Vagina (tissue), 2 donors: ENCODE data around the gene APBA1. TPM values are rescaled to one million over a fixed set of nuclear protein-coding genes. Genes with fewer than 3 reads are reported as not detected.

Source experiments
- DNase-seq, 2 donors: peaks; one replicate each; pipeline ENCODE4 v3.0.0-alpha.2; 2017; ENCODE audit errors: extremely low spot score in 2 of 2
- H3K27ac ChIP-seq: fragments of 200-600 bp; sonication (generic); one replicate; pipeline ENCODE4 v1.5.1; 2019
- H3K27me3 ChIP-seq: fragments of 200-600 bp; sonication (generic); one replicate; pipeline ENCODE4 v1.5.1; 2019
- H3K36me3 ChIP-seq, 2 donors: fragments of 200-600 bp; sonication (generic); one replicate each; pipeline ENCODE4 v1.5.1; 2017 to 2019
- H3K4me1 ChIP-seq: fragments of 200-600 bp; sonication (generic); one replicate; pipeline ENCODE4 v1.5.1; 2019
- H3K4me3 ChIP-seq, 2 donors: fragments of 200-600 bp; sonication (generic); 1 replicate in 1 of 2; 2 replicates in 1 of 2; pipeline ENCODE4 v1.5.1; 2016 to 2019
- H3K9me3 ChIP-seq: fragments of 200-600 bp; sonication (generic); one replicate; pipeline ENCODE4 v1.5.1; 2019
- POLR2A ChIP-seq, 2 donors: fragments of 450-650 bp; IDR thresholded peaks; one replicate each; pipeline ENCODE4 v1.6.1; 2017; ENCODE audit warnings: antibody characterized with exemption in 2 of 2, mild to moderate bottlenecking in 2 of 2, moderate library complexity in 2 of 2
- POLR2AphosphoS5 ChIP-seq, 2 donors: sonication (generic); formaldehyde crosslinking; IDR thresholded peaks; one replicate each; pipeline ENCODE4 v1.9.0; 2017; ENCODE audit warnings: antibody characterized with exemption in 2 of 2, mild to moderate bottlenecking in 2 of 2, low read depth in 1 of 2; ENCODE audit not compliant: insufficient read depth in 1 of 2
- intact Hi-C: fragments of 100-400 bp; cut with DNase I; formaldehyde crosslinking; loops from one replicate; pipeline ENCODE4 v1.15.1; 2023
- total RNA-seq: library from RNA; depleted of rRNA; stranded (reverse); fragments of >200 nt; gene quantifications from one replicate; pipeline ENCODE4 v1.2.3, GENCODE V29; 2016
- TF ChIP-seq, protein P1 (sequence below), 3 experiments: fragments of 450-650 bp in 2 of 3; fragments of 200-600 bp in 1 of 3; sonication (generic) in 1 of 3; IDR thresholded peaks; one replicate each; pipeline ENCODE4 v1.5.1; 2017 to 2019; ENCODE audit warnings: antibody characterized with exemption in 3 of 3, mild to moderate bottlenecking in 2 of 3, moderate library complexity in 2 of 3

The APBA1 gene
- total RNA-seq, 1 donor from 2014 or later: 13.3 TPM

DNA sequence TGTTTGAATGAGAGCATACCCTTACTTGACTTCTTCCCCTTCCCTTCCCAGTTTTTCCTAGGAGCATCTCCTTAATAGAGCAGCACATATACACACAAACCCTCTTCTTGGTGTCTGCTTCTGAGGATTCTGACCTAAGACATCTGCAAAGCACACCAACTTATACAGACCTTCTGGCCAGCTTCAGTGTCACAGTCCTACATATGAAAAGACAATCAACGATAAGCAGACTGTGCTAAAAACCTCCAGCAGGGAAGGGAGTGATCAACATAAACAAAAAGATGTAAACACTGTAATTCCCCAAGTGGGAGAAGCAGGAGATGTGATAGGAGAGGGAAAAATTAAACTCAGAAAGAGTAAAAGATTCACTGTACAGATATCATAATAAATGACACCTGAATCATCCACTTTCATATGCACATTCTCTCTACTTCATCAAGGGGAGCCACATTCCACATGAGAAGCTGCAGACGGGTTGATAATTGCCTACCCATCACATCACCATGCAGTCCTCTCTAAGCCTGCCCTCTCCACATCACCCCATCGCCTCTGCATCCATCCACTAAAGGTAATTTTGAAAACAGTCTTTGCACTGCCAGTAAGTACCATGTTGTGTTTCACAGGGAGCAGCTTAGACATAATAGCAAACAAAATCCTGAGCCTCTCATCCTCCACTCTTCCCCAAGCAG is 13.0 kb downstream of the APBA1 start:
- Histone ChIP-seq H3K27me3 (no peaks in the 10 kb centered on the region), H3K4me1 (no peaks in the 10 kb centered on the region), H3K9me3 (no peaks in the 10 kb centered on the region), H3K27ac (no peak overlapping the region), H3K36me3 (no peaks in the 10 kb centered on the region), H3K4me3 (no peak overlapping the region)
- DNase-seq: no peak
- intact Hi-C loops: no loop called here
- TF ChIP-seq, protein P1, sequence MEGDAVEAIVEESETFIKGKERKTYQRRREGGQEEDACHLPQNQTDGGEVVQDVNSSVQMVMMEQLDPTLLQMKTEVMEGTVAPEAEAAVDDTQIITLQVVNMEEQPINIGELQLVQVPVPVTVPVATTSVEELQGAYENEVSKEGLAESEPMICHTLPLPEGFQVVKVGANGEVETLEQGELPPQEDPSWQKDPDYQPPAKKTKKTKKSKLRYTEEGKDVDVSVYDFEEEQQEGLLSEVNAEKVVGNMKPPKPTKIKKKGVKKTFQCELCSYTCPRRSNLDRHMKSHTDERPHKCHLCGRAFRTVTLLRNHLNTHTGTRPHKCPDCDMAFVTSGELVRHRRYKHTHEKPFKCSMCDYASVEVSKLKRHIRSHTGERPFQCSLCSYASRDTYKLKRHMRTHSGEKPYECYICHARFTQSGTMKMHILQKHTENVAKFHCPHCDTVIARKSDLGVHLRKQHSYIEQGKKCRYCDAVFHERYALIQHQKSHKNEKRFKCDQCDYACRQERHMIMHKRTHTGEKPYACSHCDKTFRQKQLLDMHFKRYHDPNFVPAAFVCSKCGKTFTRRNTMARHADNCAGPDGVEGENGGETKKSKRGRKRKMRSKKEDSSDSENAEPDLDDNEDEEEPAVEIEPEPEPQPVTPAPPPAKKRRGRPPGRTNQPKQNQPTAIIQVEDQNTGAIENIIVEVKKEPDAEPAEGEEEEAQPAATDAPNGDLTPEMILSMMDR (IDR thresholded peaks at IDR 0.05): no peak
- TF ChIP-seq POLR2AphosphoS5 (IDR thresholded peaks at IDR 0.05; ENCODE audit: insufficient read depth in 1 of 2, low read depth in 1 of 2) (no peak), POLR2A (IDR thresholded peaks at IDR 0.05) (no peak)

DNA sequence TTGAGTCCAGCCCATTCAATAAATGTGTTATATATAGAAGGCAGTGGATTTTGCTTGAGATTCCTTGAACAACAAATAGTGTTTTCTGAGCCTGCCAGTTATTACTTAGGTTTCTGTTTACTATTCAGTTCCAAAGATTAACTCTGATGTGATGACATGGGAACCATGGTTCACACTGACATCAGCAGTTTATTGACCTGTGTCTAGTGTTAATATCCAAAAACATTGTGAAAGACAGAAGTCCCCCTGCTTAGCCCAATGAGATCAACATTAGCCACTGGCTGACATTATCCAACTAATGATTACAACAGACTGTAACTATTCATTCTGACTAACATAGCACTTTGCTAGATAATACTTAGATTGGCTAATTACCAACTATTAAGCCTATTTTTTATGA is 14.9 kb downstream of the APBA1 start:
- Histone ChIP-seq H3K4me1 (no peaks in the 10 kb centered on the region), H3K27me3 (no peaks in the 10 kb centered on the region), H3K36me3 (no peaks in the 10 kb centered on the region), H3K27ac (no peak overlapping the region), H3K4me3 (no peak overlapping the region), H3K9me3 (no peaks in the 10 kb centered on the region)
- intact Hi-C loops: no loop called here
- no peak for DNase-seq
- TF ChIP-seq, protein P1 (IDR thresholded peaks at IDR 0.05): no peak
- TF ChIP-seq POLR2AphosphoS5 (IDR thresholded peaks at IDR 0.05; ENCODE audit: insufficient read depth in 1 of 2, low read depth in 1 of 2) (no peak), POLR2A (IDR thresholded peaks at IDR 0.05) (no peak)

DNA sequence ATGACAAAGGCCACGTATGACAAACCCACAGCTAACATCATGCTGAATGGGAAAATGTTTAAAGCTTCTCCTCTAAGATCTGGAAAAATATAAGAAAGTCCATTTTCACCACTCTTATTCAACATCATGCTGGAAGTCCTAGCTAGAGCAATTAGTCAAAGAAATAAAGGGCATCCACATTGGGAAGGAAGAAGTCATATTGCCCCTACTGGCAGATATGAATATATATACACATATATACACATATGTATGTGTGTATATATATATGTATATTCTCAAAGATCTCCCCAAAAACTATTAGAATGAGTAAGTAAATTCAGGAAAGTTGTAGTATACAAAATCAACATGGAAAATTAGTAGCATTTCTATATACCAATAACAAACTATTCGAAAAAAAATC is 17.1 kb downstream of the APBA1 start:
- Histone ChIP-seq H3K27ac (no peak overlapping the region), H3K4me1 (no peaks in the 10 kb centered on the region), H3K27me3 (no peaks in the 10 kb centered on the region), H3K36me3 (no peaks in the 10 kb centered on the region), H3K9me3 (no peaks in the 10 kb centered on the region), H3K4me3 (no peak overlapping the region)
- intact Hi-C loops: no loop called here
- TF ChIP-seq POLR2AphosphoS5 (IDR thresholded peaks at IDR 0.05; ENCODE audit: insufficient read depth in 1 of 2, low read depth in 1 of 2): no peak
- TF ChIP-seq, protein P1 (IDR thresholded peaks at IDR 0.05): no peak
- TF ChIP-seq POLR2A (IDR thresholded peaks at IDR 0.05): no peak
- no peak for DNase-seq

DNA sequence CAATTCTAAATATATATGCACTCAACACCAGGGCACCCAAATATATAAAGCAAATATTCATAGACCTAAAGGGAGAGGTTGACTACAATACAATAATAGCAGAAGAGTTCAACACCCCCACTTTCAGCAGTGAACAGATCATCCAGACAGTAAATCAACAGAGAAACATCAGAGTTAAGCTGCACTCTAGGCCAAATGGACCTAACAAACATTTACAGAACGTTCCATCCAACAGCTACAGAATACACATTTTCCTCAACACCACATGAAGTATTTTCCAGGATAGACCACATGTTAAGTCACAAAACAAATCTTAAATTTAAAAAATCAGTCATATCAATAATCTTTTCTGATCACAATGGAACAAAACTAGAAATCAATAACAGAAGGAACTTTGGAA is 18.9 kb downstream of the APBA1 start:
- Histone ChIP-seq H3K27ac (no peak overlapping the region), H3K4me3 (no peak overlapping the region), H3K4me1 (no peaks in the 10 kb centered on the region), H3K27me3 (no peaks in the 10 kb centered on the region), H3K9me3 (no peaks in the 10 kb centered on the region), H3K36me3 (no peaks in the 10 kb centered on the region)
- intact Hi-C loops: no loop called here
- no peak for DNase-seq
- TF ChIP-seq, protein P1 (IDR thresholded peaks at IDR 0.05): no peak
- no peak for TF ChIP-seq POLR2A (IDR thresholded peaks at IDR 0.05)

DNA sequence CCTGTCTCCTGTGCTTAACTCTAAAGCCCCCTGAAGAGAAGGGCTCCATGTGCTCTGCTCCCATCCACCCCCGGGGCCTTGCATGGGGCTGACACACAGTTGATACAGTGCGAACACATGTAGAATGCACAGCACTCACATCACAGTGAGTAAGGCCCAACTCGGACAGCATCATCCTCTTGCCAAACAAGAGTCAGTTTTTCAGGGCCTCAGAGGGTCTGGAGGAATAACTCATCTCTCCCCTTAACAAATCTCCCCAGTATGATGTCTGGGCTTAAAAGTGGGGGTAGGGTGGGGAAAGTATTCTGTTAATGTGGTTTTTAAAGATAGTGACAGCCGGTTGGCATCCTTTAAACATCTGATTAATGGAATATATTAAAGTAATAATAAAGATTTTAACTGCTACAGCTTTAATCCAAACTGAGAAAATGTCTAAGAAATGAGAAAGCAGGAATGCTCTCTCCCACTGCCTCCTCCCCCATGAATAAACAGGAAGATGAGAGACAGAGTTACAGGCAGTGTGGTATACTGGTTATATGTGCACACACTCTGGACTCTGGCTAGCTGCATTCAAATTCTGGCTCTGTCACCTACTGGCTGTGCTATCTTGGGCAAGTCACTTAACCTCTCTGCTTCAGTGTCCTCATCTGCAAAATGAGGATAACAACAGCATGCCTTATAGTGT is 22.5 kb downstream of the APBA1 start:
- Histone ChIP-seq H3K4me3 (no peak overlapping the region), H3K36me3 (no peaks in the 10 kb centered on the region), H3K27me3 (no peaks in the 10 kb centered on the region), H3K4me1 (peaks cover 6% of the 10 kb centered on the region), H3K9me3 (no peaks in the 10 kb centered on the region), H3K27ac (no peak overlapping the region)
- intact Hi-C loops: no loop called here
- DNase-seq: no peak
- no peak for TF ChIP-seq POLR2A (IDR thresholded peaks at IDR 0.05)
- TF ChIP-seq POLR2AphosphoS5 (IDR thresholded peaks at IDR 0.05; ENCODE audit: insufficient read depth in 1 of 2, low read depth in 1 of 2): no peak
- TF ChIP-seq, protein P1 (IDR thresholded peaks at IDR 0.05): no peak
